Panc1 (cell line): Measurements from ENCODE around the gene CA5B.

ENCODE experiments used
- POLR2AphosphoS5 ChIP-seq: IDR thresholded peaks from 2 replicates; pipeline ENCODE4 v1.6.1; 2012; ENCODE audit warnings: mild to moderate bottlenecking, low read depth, low read length, moderate library complexity
- SIN3A ChIP-seq: IDR thresholded peaks from 2 replicates; pipeline ENCODE4 v1.6.1; 2012; ENCODE audit warnings: low read depth, mild to moderate bottlenecking, low read length, moderate library complexity, borderline replicate concordance; ENCODE audit not compliant: insufficient read depth
- TCF7L2 ChIP-seq: IDR thresholded peaks from 2 replicates; pipeline ENCODE4 v1.6.1; 2011; ENCODE audit warnings: mild to moderate bottlenecking, low read depth, low read length, inconsistent platforms
- TF ChIP-seq, protein P1 (sequence below): fragments of 450-650 bp; IDR thresholded peaks from 2 replicates; pipeline ENCODE4 v1.5.1; 2017; ENCODE audit warnings: mild to moderate bottlenecking
- TF ChIP-seq, protein P2 (sequence below), 2 experiments: IDR thresholded peaks; 2 replicates each; pipeline ENCODE4 v1.6.1; 2011 to 2012; ENCODE audit warnings: low read depth in 2 of 2, control low read depth in 1 of 2, low read length in 1 of 2, mild to moderate bottlenecking in 1 of 2, moderate library complexity in 1 of 2; ENCODE audit not compliant: insufficient read depth in 1 of 2

DNA sequence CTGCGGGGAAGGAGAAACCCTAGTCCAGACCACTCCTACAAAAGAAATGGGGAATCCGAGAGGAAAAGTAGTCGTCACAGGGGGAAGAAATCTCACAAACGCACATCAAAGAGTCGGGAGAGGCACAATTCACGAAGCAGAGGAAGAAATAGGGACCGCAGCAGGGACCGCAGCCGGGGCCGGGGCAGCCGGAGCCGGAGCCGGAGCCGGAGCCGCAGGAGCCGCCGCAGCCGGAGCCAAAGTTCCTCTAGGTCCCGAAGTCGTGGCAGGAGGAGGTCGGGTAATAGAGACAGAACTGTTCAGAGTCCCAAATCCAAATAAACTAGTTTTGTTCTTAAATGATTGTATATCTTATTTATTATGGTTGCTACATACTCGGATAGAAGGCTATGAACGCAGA, 84.9 kb downstream of the CA5B start:
- TF ChIP-seq, protein P1, sequence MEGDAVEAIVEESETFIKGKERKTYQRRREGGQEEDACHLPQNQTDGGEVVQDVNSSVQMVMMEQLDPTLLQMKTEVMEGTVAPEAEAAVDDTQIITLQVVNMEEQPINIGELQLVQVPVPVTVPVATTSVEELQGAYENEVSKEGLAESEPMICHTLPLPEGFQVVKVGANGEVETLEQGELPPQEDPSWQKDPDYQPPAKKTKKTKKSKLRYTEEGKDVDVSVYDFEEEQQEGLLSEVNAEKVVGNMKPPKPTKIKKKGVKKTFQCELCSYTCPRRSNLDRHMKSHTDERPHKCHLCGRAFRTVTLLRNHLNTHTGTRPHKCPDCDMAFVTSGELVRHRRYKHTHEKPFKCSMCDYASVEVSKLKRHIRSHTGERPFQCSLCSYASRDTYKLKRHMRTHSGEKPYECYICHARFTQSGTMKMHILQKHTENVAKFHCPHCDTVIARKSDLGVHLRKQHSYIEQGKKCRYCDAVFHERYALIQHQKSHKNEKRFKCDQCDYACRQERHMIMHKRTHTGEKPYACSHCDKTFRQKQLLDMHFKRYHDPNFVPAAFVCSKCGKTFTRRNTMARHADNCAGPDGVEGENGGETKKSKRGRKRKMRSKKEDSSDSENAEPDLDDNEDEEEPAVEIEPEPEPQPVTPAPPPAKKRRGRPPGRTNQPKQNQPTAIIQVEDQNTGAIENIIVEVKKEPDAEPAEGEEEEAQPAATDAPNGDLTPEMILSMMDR = no peak
- TF ChIP-seq, protein P2, sequence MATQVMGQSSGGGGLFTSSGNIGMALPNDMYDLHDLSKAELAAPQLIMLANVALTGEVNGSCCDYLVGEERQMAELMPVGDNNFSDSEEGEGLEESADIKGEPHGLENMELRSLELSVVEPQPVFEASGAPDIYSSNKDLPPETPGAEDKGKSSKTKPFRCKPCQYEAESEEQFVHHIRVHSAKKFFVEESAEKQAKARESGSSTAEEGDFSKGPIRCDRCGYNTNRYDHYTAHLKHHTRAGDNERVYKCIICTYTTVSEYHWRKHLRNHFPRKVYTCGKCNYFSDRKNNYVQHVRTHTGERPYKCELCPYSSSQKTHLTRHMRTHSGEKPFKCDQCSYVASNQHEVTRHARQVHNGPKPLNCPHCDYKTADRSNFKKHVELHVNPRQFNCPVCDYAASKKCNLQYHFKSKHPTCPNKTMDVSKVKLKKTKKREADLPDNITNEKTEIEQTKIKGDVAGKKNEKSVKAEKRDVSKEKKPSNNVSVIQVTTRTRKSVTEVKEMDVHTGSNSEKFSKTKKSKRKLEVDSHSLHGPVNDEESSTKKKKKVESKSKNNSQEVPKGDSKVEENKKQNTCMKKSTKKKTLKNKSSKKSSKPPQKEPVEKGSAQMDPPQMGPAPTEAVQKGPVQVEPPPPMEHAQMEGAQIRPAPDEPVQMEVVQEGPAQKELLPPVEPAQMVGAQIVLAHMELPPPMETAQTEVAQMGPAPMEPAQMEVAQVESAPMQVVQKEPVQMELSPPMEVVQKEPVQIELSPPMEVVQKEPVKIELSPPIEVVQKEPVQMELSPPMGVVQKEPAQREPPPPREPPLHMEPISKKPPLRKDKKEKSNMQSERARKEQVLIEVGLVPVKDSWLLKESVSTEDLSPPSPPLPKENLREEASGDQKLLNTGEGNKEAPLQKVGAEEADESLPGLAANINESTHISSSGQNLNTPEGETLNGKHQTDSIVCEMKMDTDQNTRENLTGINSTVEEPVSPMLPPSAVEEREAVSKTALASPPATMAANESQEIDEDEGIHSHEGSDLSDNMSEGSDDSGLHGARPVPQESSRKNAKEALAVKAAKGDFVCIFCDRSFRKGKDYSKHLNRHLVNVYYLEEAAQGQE (IDR thresholded peaks at IDR 0.05; ENCODE audit: insufficient read depth in 1 of 2, low read depth in 2 of 2, low read length in 1 of 2) = no peak
- TF ChIP-seq SIN3A = no peak
- TF ChIP-seq POLR2AphosphoS5 = no peak
- TF ChIP-seq TCF7L2 = no peak
